ENCODE measurements around the gene NPAT. TPM values are rescaled to one million over a fixed set of nuclear protein-coding genes. Genes with fewer than 3 reads are reported as not detected.

NPAT gene
- total and polyA plus RNA-seq, 2 of the 13 experiments (the other 11 are each of a cell fraction or from before 2014, with no cell fraction given), result 4.4 to 11.2 TPM

GRCh38 chr11:108221911-108222573 lies 396 bp downstream of the NPAT start (continued):
- TF ChIP-seq PTBP1 (IDR thresholded peaks at IDR 0.05; ENCODE audit: low read depth, low read length, poor library complexity, severe bottlenecking) (no peak), FOSL1 (CRISPR knock-in tag; IDR thresholded peaks at IDR 0.05; ENCODE audit: borderline replicate concordance) (no peak), ZNF724P (CRISPR knock-in tag; IDR thresholded peaks at IDR 0.05; ENCODE audit: borderline replicate concordance) (no peak), ZFP82 (CRISPR knock-in tag; IDR thresholded peaks at IDR 0.05; ENCODE audit: borderline replicate concordance) (no peak), ELF1 (CRISPR knock-in tag; IDR thresholded peaks at IDR 0.05) (no peak), FOXO1 (CRISPR knock-in tag; IDR thresholded peaks at IDR 0.05) (no peak), ZNF44 (CRISPR knock-in tag; IDR thresholded peaks at IDR 0.05) (no peak), ZNF597 (CRISPR knock-in tag; IDR thresholded peaks at IDR 0.05) (no peak), ZNF740 (CRISPR knock-in tag; IDR thresholded peaks at IDR 0.05) (no peak), TCF7L2 (IDR thresholded peaks at IDR 0.05; ENCODE audit: low read depth, low read length) (no peak), NCOA2 (CRISPR knock-in tag; IDR thresholded peaks at IDR 0.05) (no peak), ADNP (CRISPR knock-in tag; IDR thresholded peaks at IDR 0.05) (no peak), BRF2 (CRISPR knock-in tag; IDR thresholded peaks at IDR 0.05) (no peak), CENPBD1 (CRISPR knock-in tag; IDR thresholded peaks at IDR 0.05; ENCODE audit: borderline replicate concordance, low read depth) (no peak), SMAD9 (CRISPR knock-in tag; IDR thresholded peaks at IDR 0.05) (peak; percentile 35; the same call in 1 of the 2 replicates), ZNF562 (CRISPR knock-in tag; IDR thresholded peaks at IDR 0.05; ENCODE audit: borderline replicate concordance) (no peak), ONECUT2 (CRISPR knock-in tag; IDR thresholded peaks at IDR 0.05) (no peak), ZNF709 (CRISPR knock-in tag; IDR thresholded peaks at IDR 0.05) (no peak), DMAP1 (CRISPR knock-in tag; IDR thresholded peaks at IDR 0.05) (no peak), ZNF543 (CRISPR knock-in tag; IDR thresholded peaks at IDR 0.05) (no peak), XRCC5 (optimal IDR thresholded peaks at IDR 0.05; ENCODE audit: low read length) (peak; percentile 1), KLF13 (CRISPR knock-in tag; IDR thresholded peaks at IDR 0.05) (no peak), TRIM22 (IDR thresholded peaks at IDR 0.05) (no peak), ATF7 (IDR thresholded peaks at IDR 0.05) (no peak), ATF7 (CRISPR knock-in tag; IDR thresholded peaks at IDR 0.05) (no peak), SRY (CRISPR knock-in tag; IDR thresholded peaks at IDR 0.05) (0 out of 2 replicates have a peak, but pooled peaks have one; percentile 34), ZSCAN29 (CRISPR knock-in tag; conservative IDR thresholded peaks at IDR 0.05) (0 out of 2 replicates have a peak, but pooled peaks have one; percentile 12), ATM (IDR thresholded peaks at IDR 0.05; ENCODE audit: borderline replicate concordance) (no peak), HNRNPH1 (optimal IDR thresholded peaks at IDR 0.05; ENCODE audit: low read depth, low read length) (no peak), ZNF616 (CRISPR knock-in tag; IDR thresholded peaks at IDR 0.05; ENCODE audit: low read depth) (no peak)

All from HepG2 (cell line).